ENCODE data around the gene COL4A2. TPM values are rescaled to one million over a fixed set of nuclear protein-coding genes. Genes with fewer than 3 reads are reported as not detected.

COL4A2 gene
- total RNA-seq, 1 experiment from 2014 or later, result 35.0 TPM

GRCh38 chr13:110413016-110413675, 106.1 kb downstream of the COL4A2 start:
- no peak for DNase-seq (ENCODE audit: extremely low read depth, low read depth)

DNA sequence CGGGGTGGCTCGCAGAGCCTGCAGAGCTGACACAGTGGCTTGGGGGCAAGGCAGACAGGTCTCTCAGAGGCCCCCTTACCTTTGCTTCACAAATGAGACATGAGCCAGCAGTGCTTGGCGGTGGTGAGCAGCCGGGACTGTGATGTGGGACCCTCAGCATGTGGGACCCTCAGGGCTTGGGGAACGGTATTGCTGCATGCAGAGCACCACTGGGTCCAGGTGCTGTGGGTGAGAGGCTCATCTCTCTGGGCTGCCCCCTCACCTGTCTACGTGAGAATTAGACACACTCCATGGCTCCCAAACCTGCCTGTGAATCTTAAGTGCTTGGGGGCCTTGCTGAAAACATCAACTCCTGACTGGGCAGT, 106.6 kb downstream of the COL4A2 start:
- DNase-seq (ENCODE audit: extremely low read depth, low read depth), result no peak

GRCh38 chr13:110414283-110414682, 107.2 kb downstream of the COL4A2 start:
- DNase-seq (ENCODE audit: extremely low read depth, low read depth), result no peak

- no peak for DNase-seq (ENCODE audit: extremely low read depth, low read depth)
Measured at GRCh38 chr13:110414931-110415330, 107.8 kb downstream of the COL4A2 start.

DNA sequence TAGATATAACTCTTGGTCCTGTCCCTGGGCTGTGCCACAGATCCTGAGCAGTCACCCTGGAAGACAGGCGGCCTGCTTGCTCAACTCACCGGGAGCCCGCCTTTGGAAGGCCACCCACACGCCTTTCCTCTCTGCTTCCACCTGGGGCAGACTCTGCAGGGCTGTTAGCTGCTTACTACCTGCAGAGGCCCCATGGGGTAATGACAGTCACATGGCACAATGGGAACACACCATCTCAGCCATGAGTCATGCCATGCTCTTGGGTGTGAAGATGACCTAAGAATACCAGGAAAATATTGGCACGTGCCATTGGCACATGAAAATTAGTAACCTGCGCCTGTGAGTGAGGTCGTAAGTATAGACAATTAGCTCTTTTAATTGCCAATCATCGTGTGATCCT, 108.6 kb downstream of the COL4A2 start:
- no peak for DNase-seq (ENCODE audit: extremely low read depth, low read depth)

DNA sequence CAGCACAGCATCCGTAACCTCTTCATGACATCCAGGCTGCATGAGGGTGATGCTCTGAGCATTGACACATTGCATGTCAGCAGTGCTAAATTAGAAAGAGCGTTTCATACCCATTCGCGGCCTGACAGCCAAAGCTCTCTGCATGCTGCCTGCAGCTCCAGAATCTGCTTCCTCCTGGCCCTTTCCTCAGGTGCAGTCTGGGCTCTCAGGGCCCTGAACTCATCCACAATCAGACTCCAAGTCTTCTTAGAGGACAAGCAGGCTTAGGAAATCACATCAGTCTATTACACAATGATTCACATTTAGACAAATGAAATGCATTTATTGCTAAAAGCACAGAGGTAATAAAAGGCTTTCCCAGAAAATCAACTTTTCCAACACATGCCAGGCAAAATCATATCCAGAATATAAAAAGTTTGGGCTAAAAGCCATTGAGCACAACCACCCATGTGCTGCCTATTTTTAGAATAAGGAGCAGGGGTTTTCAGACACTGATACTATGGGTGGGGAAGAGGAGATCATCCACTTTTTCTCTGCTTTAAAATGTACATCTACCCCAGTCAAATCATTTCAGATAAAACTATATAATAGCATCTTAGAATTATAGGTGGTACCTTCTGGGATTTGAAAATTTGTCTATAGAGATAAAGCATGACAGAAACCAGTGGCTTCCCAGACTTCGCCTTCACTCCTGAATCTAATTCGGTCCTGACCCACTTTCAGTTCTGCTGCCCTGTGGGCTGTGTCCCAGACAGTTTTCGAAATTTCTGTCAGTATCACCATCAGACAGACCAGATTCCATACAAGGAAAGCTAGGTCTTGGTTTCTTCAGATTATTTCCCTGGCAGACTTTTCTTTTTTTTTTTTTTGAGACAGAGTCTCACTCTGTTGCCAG, 109.3 kb downstream of the COL4A2 start:
- no peak for DNase-seq (ENCODE audit: extremely low read depth, low read depth)

GRCh38 chr13:110418944-110419343, 111.9 kb downstream of the COL4A2 start:
- DNase-seq (ENCODE audit: extremely low read depth, low read depth), result no peak

DNA sequence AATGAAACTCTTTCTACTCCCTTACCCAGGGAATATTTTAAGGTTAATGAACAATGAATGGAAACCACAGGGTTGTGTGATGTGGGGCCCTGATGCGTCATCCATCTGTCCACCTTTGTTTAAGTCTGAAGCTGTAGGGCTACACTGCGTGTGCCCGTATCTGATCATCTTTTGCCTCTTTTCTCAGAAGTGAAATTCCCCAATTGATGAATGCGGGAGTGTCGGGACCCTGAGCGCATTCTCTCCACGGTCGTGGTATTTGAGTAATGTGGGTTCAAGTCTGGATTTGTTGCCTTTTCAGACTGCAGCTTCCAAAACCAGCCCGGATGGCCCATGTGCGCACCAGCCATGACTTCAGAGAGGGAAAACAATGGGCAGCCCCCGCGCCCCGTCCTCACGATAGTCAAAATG, 112.3 kb downstream of the COL4A2 start:
- DNase-seq (ENCODE audit: extremely low read depth, low read depth), result no peak

- no peak for DNase-seq (ENCODE audit: extremely low read depth, low read depth)
Measured at GRCh38 chr13:110419946-110420345, 112.9 kb downstream of the COL4A2 start.

- DNase-seq (ENCODE audit: extremely low read depth, low read depth), result no peak
Measured at GRCh38 chr13:110420626-110421025, 113.5 kb downstream of the COL4A2 start.

- no peak for DNase-seq (ENCODE audit: extremely low read depth, low read depth)
Measured at GRCh38 chr13:110421061-110421460, 114.0 kb downstream of the COL4A2 start.

GRCh38 chr13:110421696-110422385, 114.8 kb downstream of the COL4A2 start:
- DNase-seq (ENCODE audit: extremely low read depth, low read depth), result no peak

- no peak for DNase-seq (ENCODE audit: extremely low read depth, low read depth)
Measured at GRCh38 chr13:110422913-110423688, 116.0 kb downstream of the COL4A2 start.

- no peak for DNase-seq (ENCODE audit: extremely low read depth, low read depth)
Measured at GRCh38 chr13:110423689-110424302, 116.7 kb downstream of the COL4A2 start.

GRCh38 chr13:110424569-110425443, 117.7 kb downstream of the COL4A2 start:
- no peak for DNase-seq (ENCODE audit: extremely low read depth, low read depth)

DNA sequence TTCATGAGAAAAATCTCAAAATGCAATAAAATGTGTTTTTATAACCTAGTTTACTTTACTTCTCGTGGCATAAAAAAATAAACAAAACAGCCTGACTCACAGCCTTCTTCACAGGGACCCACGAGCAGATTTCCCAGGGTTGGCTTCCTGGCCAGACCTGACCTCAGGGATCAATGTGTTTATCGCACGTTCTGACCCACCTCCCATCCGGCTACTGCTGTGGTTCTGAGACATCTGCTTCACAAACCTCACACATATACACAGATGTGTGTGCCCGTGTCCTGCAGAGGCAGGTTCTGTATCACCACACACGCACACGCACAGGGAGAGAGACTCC, 118.3 kb downstream of the COL4A2 start:
- DNase-seq (ENCODE audit: extremely low read depth, low read depth), result no peak

DNA sequence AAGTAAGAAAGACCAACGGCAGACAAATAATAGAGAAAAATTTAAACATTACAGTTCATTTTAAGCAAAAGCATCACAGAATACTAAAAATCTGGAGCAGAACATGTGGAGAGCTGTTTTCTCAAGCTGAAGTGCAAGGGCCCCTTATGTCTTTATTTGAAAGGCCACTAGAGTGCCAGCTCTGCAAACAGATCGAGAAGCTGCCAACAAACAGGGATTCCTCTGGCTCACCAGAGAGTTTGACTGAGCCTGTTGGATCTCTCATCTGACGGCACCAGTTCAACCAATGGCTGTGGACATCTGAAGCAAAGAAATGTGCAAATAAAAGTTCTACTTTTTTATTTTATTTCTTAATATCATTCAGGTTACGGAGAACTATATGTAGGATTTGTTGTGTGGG, 119.7 kb downstream of the COL4A2 start:
- DNase-seq (ENCODE audit: extremely low read depth, low read depth), result no peak

DNA sequence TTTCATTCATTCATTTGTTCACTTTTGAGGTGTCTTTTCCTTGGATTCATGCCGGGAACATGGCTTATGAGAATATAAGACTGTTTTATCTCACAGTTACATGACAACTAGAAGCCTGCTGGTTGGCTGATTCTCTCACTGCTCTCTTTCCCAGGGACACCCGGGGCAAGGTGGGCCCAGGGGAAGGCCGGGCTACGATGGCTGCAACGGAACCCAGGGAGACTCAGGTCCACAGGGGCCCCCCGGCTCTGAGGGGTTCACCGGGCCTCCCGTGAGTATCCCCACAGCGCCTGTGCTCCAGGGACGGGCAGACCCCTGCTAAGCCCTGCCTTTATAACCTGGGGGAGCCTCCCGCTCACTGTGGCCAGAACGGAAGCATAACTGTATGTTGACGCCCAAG, 121.2 kb downstream of the COL4A2 start:
- DNase-seq (ENCODE audit: extremely low read depth, low read depth), result no peak

All from NCI-H460 (cell line).